ENCODE data around the gene ATP6V1E1.
"Not testable (repeated sequence)": the region's sequence is repeated elsewhere in the genome, so short reads cannot be mapped to it uniquely, and the experiment has no call there.

ATP6V1E1 gene

GRCh38 chr22:17638432-17639246, 10.1 kb upstream of the ATP6V1E1 start, which contains the start of gene BCL2L13:
Gene BCL2L13 (plus strand): TSS chr22:17638757. CDS start chr22:17655712, 16,955 bp downstream.
- Histone ChIP-seq H3K4me3 (ENCODE audit: low read length) (peak within 1 kb of the TSS; percentile 81), H3K79me2 (ENCODE audit: low read length) (peaks cover 47% of the 10 kb centered on the region), H3K4me1 (ENCODE audit: low read length) (peaks cover 15% of the 10 kb centered on the region), H3K4me2 (ENCODE audit: low read length) (peak within 1 kb of the TSS; percentile 95), H3K9me3 (ENCODE audit: insufficient read depth, low read length) (no peaks in the 10 kb centered on the region), H3K9ac (ENCODE audit: low read length) (peak within 1 kb of the TSS; percentile 83), H3K27ac (ENCODE audit: low read length) (peak within 1 kb of the TSS; percentile 80), H2AFZ (ENCODE audit: low read depth, low read length) (peak within 1 kb of the TSS; percentile 84), H3K27me3 (ENCODE audit: low read depth, low read length) (no peaks in the 10 kb centered on the region), H4K20me1 (ENCODE audit: insufficient read depth, low read length) (no peaks in the 10 kb centered on the region), H3K36me3 (replicated peaks; ENCODE audit: low read depth, low read length) (peaks cover 20% of the 10 kb centered on the region)
- TF ChIP-seq CTCF (IDR thresholded peaks at IDR 0.05; ENCODE audit: low read depth, low read length), result peak; percentile 9; the same call in 1 of the 2 replicates
- TF ChIP-seq EZH2phosphoT487 (IDR thresholded peaks at IDR 0.05; ENCODE audit: low read depth), result no peak

- Histone ChIP-seq H3K36me3 (replicated peaks; ENCODE audit: low read depth, low read length) (peaks cover 20% of the 10 kb centered on the region), H3K79me2 (ENCODE audit: low read length) (peaks cover 44% of the 10 kb centered on the region), H3K4me2 (ENCODE audit: low read length) (peak overlapping the region; percentile 95), H3K9me3 (ENCODE audit: insufficient read depth, low read length) (no peaks in the 10 kb centered on the region), H3K27me3 (ENCODE audit: low read depth, low read length) (no peaks in the 10 kb centered on the region), H3K9ac (ENCODE audit: low read length) (peak overlapping the region; percentile 83), H3K4me1 (ENCODE audit: low read length) (peaks cover 15% of the 10 kb centered on the region), H3K4me3 (ENCODE audit: low read length) (peak overlapping the region; percentile 81), H2AFZ (ENCODE audit: low read depth, low read length) (peak overlapping the region; percentile 84), H4K20me1 (ENCODE audit: insufficient read depth, low read length) (no peaks in the 10 kb centered on the region), H3K27ac (ENCODE audit: low read length) (peak overlapping the region; percentile 80)
- TF ChIP-seq CTCF (IDR thresholded peaks at IDR 0.05; ENCODE audit: low read depth, low read length), result no peak
- TF ChIP-seq EZH2phosphoT487 (IDR thresholded peaks at IDR 0.05; ENCODE audit: low read depth), result no peak
These were observed 9.6 kb upstream of the ATP6V1E1 start for GRCh38 chr22:17638182-17638431.

- peak overlapping the region; percentile 81 for H3K4me3 ChIP-seq (ENCODE audit: low read length)
- H3K79me2 ChIP-seq (ENCODE audit: low read length), result peaks cover 40% of the 10 kb centered on the region
- TF ChIP-seq EZH2phosphoT487 (IDR thresholded peaks at IDR 0.05; ENCODE audit: low read depth) (no peak), CTCF (IDR thresholded peaks at IDR 0.05; ENCODE audit: low read depth, low read length) (no peak)
- no peaks in the 10 kb centered on the region for H3K9me3 ChIP-seq (ENCODE audit: insufficient read depth, low read length)
- peak overlapping the region; percentile 84 for H2AFZ ChIP-seq (ENCODE audit: low read depth, low read length)
- no peaks in the 10 kb centered on the region for H4K20me1 ChIP-seq (ENCODE audit: insufficient read depth, low read length)
- peak overlapping the region; percentile 80 for H3K27ac ChIP-seq (ENCODE audit: low read length)
- peak overlapping the region; percentile 83 for H3K9ac ChIP-seq (ENCODE audit: low read length)
- H3K4me2 ChIP-seq (ENCODE audit: low read length), result peak overlapping the region; percentile 95
- H3K27me3 ChIP-seq (ENCODE audit: low read depth, low read length), result no peaks in the 10 kb centered on the region
- peaks cover 15% of the 10 kb centered on the region for H3K4me1 ChIP-seq (ENCODE audit: low read length)
- H3K36me3 ChIP-seq (replicated peaks; ENCODE audit: low read depth, low read length), result peaks cover 16% of the 10 kb centered on the region
These were observed 9.1 kb upstream of the ATP6V1E1 start for GRCh38 chr22:17637490-17638181.

- not testable (repeated sequence) for H3K4me3 ChIP-seq (ENCODE audit: low read length); H4K20me1 ChIP-seq (ENCODE audit: insufficient read depth, low read length); H3K9ac ChIP-seq (ENCODE audit: low read length); H2AFZ ChIP-seq (ENCODE audit: low read depth, low read length); H3K9me3 ChIP-seq (ENCODE audit: insufficient read depth, low read length); H3K27me3 ChIP-seq (ENCODE audit: low read depth, low read length); H3K27ac ChIP-seq (ENCODE audit: low read length); H3K4me2 ChIP-seq (ENCODE audit: low read length)
- peaks cover 15% of the 10 kb centered on the region for H3K4me1 ChIP-seq (ENCODE audit: low read length)
- H3K79me2 ChIP-seq (ENCODE audit: low read length), result peaks cover 33% of the 10 kb centered on the region
- H3K36me3 ChIP-seq (replicated peaks; ENCODE audit: low read depth, low read length), result peaks cover 12% of the 10 kb centered on the region
These were observed 8.3 kb upstream of the ATP6V1E1 start for GRCh38 chr22:17636850-17637249.
